NCI-H187 treated with DMSO at 0.1 percent for 48 hours (cell line): ENCODE results near the gene CPSF6.
"Not testable (repeated sequence)": the region's sequence is repeated elsewhere in the genome, so short reads cannot be mapped to it uniquely, and the experiment has no call there.

Source experiments
- DNase-seq: peaks from one replicate; lab custom pipeline; 2025; lab: John Stamatoyannopoulos, UW

Gene CPSF6

DNA sequence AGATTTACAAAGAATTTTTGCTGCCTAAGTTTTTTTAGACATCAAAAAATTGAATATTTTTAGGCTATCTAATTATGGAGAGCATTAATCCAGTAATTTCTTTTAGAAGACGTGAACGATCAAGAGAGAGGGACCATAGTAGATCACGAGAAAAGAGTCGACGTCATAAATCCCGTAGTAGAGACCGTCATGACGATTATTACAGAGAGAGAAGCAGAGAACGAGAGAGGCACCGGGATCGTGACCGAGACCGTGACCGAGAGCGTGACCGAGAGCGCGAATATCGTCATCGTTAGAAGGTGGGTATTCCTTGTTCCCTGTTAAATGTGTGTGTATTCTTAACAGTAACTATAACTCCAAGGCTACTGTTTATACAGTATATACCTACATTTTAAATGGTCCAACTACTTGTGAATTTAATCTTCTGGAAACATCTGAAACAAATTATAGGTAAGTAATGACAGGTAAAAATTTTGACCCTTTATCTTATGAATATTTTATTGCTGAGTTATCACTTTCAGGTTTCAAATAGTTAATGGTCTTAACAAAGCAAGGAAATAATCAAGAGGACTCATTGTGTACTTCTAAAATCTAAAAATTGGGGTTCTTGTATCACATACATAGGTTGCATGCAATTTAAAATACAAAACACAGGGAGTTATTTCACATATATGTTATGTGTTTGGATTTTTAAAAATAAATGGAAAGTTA lies 23.1 kb downstream of the CPSF6 start:
- DNase-seq: no peak

- DNase-seq: no peak
These were observed 25.8 kb downstream of the CPSF6 start for GRCh38 chr12:69265205-69265604.

GRCh38 chr12:69265633-69266032 lies 26.3 kb downstream of the CPSF6 start:
- not testable (repeated sequence) for DNase-seq

GRCh38 chr12:69266036-69266635 lies 26.8 kb downstream of the CPSF6 start:
- no peak for DNase-seq

DNA sequence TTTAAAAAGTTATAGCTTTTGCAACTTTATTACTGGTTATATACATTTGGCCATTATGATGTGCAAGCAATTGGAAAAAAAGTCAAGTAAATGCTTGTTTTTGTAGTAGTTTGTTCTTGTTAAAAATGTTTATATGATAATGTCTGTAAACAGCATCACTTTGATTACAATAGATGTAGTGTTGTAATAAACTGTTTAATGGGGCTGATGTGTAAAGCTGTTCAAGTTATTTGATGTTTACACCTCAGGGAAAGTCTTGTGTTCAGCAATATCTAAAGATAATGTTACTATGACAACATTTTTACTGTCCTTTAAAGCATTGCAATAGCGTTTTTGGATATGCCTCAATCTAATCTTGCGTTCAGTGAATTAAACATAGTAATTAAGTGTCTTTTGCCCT lies 30.4 kb downstream of the CPSF6 start:
- DNase-seq: no peak

DNA sequence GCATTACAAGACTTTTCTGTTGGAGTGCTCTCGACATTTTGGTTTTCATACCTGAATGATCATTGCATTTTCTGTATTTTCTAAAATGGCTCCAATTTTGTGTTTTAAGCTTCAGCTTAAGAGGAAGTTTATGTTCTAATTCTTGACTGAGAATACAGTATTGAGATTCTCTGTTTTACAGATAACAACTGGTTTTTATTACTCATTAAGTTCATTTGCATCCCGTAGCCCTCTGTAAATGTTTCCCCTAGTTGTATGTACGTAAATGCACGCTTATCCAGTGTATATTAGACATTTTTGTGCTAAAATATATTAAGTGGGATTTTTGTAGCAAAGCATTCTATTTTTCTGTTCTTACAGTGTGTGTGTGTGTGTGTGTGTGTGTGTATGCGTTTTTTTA lies 33.1 kb downstream of the CPSF6 start:
- DNase-seq: no peak

- no peak for DNase-seq
These were observed 35.5 kb downstream of the CPSF6 start for GRCh38 chr12:69274861-69275260.

DNA sequence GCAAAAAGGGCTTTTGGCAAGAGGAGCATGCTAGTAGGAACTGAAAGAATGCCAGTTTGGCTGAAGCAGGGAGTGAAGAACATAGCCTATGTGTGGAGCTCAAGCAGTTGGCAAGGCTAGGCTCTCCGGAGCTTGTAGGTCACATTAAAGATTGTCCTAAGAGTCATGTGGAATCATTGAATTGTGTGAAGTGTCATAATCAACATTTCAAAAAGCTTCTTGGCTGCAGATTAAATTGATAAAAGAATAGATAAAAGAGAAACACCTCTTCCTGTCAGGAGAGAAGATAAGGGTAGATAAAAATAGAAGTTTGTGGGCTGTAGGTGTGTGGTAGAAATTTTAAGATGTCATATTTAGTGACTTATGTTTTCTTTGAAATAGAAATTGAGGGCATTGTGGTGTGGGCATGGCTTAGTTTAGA lies 36.1 kb downstream of the CPSF6 start:
- DNase-seq: no peak

DNA sequence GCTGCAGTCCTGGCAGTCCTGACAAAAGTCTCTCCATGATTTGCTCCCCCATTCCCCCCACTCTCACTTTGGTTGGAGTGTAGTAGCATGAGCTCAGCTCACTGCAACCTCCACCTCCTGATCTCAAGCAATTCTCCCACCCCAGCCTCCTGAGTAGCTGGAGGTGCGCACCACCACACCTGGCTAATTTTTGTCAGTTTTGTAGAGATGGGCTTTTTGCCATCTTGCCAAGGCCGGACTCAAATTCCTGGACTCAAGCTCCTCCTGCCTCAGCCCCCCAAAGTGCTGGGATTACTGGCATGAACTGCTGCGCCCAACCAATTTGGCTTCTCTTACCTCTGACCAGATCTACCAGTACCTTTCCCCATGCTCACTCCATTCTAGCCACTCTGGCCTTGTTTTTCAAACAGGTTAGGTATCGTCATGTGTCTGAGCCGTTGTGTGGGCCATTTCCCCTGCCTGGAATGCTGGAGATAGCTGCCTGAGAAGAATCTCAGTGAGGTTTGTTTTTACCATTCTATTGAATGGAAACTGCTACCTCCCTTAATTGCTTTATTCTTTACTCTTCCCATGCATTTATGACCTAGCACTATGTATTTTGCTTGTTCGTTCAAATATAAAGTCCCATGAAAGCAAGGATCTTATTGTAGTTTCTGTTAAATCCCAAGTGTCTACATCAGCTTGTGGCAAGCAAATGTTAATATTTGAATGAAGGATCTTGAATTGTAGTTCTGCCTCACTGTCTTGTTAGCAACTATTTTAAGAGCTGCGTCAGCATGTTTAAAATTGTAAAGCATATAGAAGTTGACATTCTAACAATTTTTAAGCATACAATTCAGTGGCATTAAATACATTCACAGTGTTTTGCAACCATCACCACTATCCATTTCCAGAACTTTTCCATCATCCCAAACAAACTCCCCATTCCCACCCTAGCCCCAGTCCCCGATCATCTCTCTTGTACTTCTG lies 39.7 kb downstream of the CPSF6 start:
- no peak for DNase-seq

DNA sequence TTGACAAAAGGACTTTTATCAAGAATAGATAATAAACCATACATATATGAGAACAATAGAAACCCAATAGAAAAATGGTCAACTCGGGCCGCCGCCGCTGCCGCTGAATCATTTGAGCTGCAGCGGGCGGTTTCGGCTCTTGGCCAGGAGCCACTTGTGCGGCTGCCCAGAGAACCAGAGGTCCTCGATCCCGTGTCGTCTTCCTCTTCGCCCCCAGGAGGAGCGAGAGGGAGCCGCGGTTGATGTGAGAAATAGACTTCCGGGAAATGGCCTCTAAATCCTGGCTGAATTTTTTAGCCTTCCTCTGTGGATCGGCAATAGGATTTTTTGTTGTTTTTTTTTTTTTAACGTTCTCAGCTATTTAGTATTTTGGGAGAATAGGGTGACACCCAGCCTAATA lies 44.8 kb downstream of the CPSF6 start:
- no peak for DNase-seq

DNA sequence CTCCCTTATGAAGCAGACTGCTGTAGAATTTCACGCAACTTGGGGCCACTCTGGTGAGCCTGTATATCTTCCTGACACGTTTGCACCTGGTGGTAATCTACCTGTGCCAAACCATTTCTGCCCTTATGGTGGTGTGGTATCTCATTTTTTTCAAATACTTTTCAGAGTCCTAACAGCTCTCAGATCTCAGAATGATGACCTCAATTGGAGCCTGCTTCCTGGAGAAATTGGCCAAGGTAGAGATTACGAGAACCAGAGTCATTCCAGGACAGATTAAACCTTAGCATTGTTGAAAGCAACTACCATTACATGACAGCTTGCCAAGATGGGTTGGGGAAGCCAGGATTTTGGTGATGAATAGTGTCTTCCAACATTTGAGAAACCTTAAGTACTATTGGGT lies 48.2 kb downstream of the CPSF6 start:
- no peak for DNase-seq

DNA sequence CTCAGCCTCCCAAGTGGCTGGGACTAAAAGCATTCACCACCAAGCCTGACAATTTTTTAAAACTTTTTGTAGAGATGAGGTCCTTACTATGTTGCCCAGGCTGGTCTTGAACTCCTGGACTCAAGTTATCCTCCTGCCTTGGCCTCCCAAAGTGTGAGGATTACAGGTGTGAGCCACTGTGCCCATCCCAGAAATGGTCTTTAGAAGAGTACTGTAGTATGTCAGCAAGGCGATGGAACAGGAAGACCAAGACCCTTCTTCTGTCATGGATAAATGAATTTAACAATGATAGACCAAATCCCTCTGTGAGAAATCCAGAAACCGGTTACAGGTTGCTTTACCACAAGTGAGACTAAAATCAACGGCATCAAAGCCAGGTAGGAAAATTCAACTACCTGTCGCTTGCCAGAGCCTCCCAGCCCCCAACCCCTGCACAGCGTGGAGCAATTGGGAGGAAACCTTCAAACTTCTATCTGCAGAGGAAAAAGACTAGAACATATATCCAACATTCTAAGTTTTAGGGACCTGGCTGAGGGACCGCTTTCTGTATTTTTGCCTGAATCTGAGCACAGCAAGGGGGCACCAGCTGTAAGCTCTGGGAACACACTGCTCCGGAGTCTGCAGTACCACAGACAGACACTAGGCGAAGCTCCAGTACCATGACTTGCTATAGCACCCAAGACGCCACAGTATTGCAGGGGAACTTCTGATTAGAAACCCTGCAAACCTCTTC lies 51.3 kb downstream of the CPSF6 start:
- peak; percentile 15 for DNase-seq

- no peak for DNase-seq
These were observed 51.9 kb downstream of the CPSF6 start for GRCh38 chr12:69291278-69291593.

DNA sequence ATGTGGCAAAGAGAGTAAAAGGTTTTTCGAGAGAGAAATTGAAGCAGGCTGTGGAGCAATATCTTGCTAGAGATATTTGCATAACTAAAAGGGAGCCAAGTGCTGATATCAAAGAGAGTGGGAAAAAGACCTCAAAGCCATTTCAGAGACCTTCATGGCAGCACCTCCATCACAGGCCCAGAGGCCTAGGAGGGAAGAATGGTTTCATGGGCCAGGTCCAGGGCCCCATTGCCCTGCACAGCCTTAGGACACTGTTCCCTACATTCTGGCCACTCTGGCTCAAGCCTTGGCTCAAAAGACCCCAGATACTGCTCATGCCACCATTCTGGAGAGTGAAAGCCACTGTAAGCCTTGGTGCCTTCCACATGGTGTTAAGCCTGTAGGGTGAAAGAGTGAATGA lies 58.8 kb downstream of the CPSF6 start:
- DNase-seq: no peak

- DNase-seq: no peak
These were observed 59.6 kb downstream of the CPSF6 start for GRCh38 chr12:69298947-69299346.

- no peak for DNase-seq
These were observed 64.9 kb downstream of the CPSF6 start for GRCh38 chr12:69304284-69304683.

- no peak for DNase-seq
These were observed 70.1 kb downstream of the CPSF6 start for GRCh38 chr12:69309461-69309860.

GRCh38 chr12:69313209-69313608 lies 73.8 kb downstream of the CPSF6 start:
- DNase-seq: no peak

DNA sequence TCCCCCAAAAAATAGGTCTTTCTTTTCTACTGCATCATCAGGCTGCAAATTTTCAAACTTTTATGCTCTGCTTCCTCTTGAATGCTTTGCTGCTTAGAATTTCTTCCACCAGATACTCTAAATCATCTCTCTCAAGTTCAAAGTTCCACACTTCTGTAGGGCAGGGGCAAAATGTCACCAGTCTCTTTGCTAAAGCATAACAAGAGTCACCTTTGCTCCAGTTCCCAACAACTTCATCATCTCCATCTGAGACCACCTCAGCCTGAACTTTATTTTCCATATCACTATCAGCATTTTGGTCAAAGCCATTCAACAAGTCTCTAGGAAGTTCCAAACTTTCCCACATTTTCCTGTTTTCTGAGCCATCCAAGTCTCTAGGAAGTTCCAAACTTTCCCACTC lies 77.4 kb downstream of the CPSF6 start:
- DNase-seq: not testable (repeated sequence)

- not testable (repeated sequence) for DNase-seq
These were observed 77.9 kb downstream of the CPSF6 start for GRCh38 chr12:69317233-69317632.

- DNase-seq: no peak
These were observed 78.9 kb downstream of the CPSF6 start for GRCh38 chr12:69318225-69318624.

GRCh38 chr12:69321351-69321750 lies 82.0 kb downstream of the CPSF6 start:
- DNase-seq: no peak
